SKM-1 (cell line): ENCODE measurements around the gene CBX4.

Experiments used
- DNase-seq: peaks from one replicate; lab custom pipeline; 2025; ENCODE audit not compliant: unreplicated experiment; lab: John Stamatoyannopoulos, UW

The CBX4 gene

DNA sequence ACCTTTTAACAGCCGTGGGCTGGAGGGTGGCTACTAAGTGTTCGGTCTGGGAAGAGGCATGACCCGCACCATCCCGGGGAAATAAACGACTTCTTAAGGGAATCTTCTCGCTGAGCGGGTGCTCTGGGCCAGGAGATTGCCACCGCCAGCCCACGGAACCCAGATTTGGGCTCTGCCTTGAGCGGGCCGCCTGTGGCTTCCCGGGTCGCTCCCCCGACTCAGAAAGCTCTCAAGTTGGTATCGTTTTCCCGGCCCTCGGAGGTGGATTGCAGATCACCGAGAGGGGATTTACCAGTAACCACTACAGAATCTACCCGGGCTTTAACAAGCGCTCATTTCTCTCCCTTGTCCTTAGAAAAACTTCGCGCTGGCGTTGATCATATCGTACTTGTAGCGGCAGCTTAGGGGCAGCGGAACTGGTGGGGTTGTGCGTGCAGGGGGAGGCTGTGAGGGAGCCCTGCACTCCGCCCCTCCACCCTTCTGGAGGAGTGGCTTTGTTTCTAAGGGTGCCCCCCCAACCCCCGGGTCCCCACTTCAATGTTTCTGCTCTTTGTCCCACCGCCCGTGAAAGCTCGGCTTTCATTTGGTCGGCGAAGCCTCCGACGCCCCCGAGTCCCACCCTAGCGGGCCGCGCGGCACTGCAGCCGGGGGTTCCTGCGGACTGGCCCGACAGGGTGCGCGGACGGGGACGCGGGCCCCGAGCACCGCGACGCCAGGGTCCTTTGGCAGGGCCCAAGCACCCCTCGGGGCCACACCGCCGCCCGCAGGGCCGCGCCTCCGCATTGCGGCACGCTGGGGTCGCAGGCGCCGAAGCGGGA is 3.6 kb upstream of the CBX4 start:
- DNase-seq: no peak

- DNase-seq: no peak
These were observed 3.0 kb upstream of the CBX4 start for GRCh38 chr17:79842136-79842655.

GRCh38 chr17:79841369-79842135 is 2.3 kb upstream of the CBX4 start:
- no peak for DNase-seq

- DNase-seq: no peak
These were observed 1.7 kb upstream of the CBX4 start for GRCh38 chr17:79840989-79841286.

DNA sequence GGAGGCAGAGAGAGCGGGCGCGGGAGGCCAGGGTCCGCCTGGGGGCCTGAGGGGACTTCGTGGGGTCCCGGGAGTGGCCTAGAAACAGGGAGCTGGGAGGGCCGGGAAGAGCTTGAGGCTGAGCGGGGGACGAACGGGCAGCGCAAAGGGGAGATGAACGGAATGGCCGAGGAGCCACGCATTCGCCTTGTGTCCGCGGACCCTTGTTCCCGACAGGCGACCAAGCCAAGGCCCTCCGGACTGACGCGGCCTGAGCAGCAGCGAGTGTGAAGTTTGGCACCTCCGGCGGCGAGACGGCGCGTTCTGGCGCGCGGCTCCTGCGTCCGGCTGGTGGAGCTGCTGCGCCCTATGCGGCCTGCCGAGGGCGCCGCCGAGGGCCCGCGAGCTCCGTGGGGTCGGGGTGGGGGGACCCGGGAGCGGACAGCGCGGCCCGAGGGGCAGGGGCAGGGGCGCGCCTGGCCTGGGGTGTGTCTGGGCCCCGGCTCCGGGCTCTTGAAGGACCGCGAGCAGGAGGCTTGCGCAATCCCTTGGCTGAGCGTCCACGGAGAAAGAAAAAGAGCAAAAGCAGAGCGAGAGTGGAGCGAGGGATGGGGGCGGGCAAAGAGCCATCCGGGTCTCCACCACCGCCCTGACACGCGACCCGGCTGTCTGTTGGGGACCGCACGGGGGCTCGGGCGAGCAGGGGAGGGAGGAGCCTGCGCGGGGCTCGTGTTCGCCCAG is 1.2 kb upstream of the CBX4 start:
- DNase-seq: no peak

DNA sequence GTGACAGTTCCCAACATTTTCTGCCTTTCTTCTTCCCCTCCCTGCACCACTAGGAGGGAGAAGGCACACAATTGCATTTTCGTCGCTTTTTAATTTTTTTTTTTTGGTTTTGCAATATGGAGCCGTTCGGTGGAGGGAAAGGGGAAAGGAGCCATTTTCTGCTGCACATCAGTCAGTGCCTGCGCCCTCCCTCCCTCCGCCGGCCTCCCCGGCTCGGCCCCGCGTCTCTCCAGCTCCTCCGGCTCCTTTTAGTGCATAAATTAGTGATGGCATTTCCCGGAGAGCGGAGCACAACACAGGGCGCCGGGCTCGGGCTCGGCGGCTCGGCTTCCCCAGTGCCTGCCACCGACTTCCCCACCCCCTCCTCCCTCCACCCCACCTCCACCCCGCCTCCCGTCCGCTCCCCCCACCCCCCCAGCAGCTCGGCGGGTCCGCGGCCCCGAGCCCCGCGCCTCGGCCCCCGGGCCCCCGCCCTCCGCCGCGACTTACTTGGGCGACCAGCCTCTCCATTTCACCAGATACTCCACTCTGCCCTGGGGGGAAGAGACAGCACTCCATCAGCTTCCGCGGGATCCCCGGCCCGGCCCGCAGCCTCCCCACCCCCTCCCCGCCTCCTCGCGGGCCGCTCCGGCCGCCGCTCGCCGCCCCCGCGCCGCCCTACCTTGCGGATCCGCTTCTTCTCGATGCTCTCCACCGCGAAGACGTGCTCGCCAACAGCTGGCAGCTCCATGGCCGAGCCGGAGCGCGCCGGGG is 542 bp downstream of the CBX4 start:
- DNase-seq: no peak

DNA sequence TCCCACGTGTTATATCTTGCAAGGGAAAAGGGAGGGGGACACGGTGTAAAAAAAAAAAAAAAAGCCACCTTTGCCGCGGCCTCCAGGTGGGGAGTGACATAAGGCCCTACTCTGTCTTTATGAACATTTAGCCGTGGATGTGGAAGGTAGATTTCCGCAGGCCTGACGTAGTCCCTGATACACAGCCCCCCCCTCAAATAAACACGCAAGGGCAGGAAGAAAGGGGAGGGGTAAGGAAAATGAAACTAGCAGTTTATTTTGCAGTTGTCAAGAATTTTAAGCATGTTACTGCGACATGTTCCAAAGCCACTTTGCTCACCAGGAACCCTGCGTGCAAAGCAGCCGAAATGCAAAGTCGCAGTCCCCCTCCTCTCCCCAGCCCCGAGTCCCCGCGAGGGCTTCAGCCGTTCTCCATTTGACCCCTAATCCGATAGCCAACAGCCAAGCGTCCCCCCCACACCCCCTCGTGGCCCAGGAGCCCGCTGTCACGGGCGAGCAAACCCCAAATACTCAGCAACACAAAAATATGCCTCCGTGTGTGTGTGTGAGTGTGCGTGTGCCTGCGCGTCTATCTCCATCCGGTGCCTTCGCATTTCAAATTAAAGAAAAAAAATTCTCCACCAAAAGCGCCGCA is 1.2 kb downstream of the CBX4 start:
- no peak for DNase-seq

- peak; percentile 71 for DNase-seq
These were observed 2.0 kb downstream of the CBX4 start for GRCh38 chr17:79836972-79837887.

DNA sequence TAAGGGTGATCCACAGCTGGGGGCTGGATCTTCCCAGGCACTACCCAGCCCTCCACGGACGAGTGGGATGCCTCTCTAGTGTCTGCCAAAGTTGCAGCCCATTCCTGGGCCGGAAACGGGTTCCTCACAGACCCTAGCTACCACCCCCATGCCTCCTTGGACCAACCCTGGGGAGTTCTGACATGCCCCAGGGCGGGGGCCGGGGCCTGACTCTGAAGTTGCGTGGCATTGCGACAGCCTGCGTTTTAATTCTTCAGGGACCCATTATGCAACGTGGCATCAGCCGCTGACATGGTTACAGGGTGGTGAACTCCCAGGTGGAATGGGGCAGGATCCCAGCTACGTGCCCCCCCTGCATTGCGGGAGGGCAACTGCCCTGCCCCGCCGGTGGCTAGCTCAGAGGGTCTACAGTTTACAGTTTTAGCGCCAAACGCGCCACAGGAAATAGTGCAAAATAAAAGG is 2.7 kb downstream of the CBX4 start:
- peak; percentile 63 for DNase-seq

GRCh38 chr17:79835953-79836509 is 3.2 kb downstream of the CBX4 start:
- DNase-seq: no peak

- DNase-seq: no peak
These were observed 3.8 kb downstream of the CBX4 start for GRCh38 chr17:79835470-79835899.

DNA sequence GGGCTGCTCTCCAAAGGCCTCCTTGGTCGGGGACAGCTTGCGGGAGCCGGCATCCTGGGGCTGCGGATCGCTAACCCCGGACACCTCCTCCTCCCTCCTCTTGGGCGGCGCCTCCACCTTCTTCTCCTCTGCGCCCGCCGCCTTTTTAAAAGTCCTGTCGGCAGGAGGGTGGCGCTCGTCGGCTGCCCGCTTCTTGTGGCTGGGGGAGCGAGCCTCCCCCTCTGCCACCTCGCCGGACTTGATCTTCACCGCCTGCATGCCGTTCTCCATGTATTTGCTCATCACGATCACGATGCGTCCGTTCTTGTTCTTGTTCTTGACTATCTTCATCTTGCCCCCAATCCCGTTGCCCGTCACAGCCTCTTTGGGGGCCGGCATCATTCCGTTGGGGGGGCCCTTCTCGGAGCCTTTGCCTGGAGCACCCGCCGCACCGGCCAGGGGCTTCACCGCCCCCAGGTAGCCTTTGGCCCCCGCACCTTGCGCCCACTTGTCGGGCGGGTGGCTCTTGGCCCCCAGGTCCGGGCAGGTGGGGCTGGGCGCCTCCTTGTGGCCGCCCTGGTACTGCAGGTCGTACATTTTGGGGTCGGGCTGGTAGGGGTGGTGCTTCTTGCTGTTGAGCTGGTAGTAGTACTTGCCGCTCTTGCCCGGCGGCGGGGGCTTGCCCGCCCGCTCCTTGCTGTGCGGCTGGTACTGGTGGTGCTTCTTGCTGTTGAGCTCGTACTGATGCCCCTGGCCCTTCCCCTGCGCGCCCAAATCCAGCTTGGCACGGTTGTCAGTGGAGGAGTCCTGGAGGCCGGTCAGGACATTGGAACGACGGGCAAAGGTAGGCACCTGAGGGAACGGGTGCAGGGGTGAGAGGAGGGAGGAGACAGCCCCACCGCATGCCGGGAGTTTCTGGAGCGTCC is 4.4 kb downstream of the CBX4 start:
- DNase-seq: no peak

DNA sequence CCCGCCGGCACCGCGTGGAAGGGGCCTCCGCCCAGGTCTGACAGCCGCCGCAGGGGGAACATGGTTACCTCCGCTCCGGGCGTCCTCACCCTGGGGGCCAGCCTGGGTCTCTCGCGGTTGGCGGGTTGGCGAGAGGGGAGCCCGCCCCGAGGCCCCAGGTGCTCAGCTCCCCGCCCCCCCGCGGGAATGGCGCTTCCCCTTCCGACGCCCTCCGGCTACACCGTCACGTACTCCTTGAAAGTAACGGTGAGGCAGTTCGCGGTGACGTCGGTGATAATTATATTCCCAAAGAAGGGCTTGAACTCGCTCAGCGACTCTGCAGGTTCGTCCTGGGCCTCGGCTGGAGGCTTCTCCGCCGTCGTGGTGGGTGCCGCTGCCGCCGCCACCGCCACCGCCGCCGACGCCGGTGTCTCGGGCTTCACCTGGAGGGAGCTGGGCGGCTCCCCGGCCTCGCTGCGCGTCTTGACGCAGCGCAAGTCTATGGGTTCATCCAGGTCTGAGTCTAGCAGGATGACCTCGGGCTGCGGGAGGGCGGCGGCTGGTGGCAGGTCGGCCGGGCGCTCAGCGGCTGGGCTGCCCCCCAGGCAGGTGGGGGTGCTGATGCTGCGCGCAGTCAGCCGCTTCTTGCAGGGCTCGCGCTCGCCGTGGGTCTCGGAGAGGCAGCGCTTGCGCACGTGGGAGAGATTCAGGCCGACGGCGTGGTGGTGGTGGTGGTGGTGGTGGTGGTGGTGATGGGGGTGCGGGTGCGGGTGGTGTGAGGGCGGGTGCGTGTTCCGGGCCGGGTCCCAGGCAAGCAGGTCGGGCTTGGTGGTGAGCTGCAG is 5.3 kb downstream of the CBX4 start:
- no peak for DNase-seq

GRCh38 chr17:79833110-79833450 is 6.2 kb downstream of the CBX4 start:
- no peak for DNase-seq

GRCh38 chr17:79832218-79833109 is 6.8 kb downstream of the CBX4 start:
- no peak for DNase-seq
